ENCODE data around the gene KRT33B. TPM values are rescaled to one million over a fixed set of nuclear protein-coding genes. Genes with fewer than 3 reads are reported as not detected.
"Not testable (repeated sequence)": the region's sequence is repeated elsewhere in the genome, so short reads cannot be mapped to it uniquely, and the experiment has no call there.

Gene KRT33B
- total RNA-seq, 4 donors from 2014 or later = not detected

GRCh38 chr17:41383690-41384089 lies 14.1 kb upstream of the KRT33B start:
- TF ChIP-seq, protein P1, sequence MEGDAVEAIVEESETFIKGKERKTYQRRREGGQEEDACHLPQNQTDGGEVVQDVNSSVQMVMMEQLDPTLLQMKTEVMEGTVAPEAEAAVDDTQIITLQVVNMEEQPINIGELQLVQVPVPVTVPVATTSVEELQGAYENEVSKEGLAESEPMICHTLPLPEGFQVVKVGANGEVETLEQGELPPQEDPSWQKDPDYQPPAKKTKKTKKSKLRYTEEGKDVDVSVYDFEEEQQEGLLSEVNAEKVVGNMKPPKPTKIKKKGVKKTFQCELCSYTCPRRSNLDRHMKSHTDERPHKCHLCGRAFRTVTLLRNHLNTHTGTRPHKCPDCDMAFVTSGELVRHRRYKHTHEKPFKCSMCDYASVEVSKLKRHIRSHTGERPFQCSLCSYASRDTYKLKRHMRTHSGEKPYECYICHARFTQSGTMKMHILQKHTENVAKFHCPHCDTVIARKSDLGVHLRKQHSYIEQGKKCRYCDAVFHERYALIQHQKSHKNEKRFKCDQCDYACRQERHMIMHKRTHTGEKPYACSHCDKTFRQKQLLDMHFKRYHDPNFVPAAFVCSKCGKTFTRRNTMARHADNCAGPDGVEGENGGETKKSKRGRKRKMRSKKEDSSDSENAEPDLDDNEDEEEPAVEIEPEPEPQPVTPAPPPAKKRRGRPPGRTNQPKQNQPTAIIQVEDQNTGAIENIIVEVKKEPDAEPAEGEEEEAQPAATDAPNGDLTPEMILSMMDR (IDR thresholded peaks at IDR 0.05) = no peak
- no peak for DNase-seq (ENCODE audit: low spot score)
- no peak for ATAC-seq (ENCODE audit: low FRiP score)

- ATAC-seq (ENCODE audit: low FRiP score) (no peak), DNase-seq (ENCODE audit: low spot score) (no peak)
- TF ChIP-seq, protein P1 (IDR thresholded peaks at IDR 0.05) = no peak
Measured at GRCh38 chr17:41382394-41382793, 12.8 kb upstream of the KRT33B start.

- not testable (repeated sequence) for ATAC-seq (ENCODE audit: low FRiP score); DNase-seq (ENCODE audit: low spot score)
Measured at GRCh38 chr17:41381943-41382342, 12.3 kb upstream of the KRT33B start, which contains the start of gene KRT34. Gene KRT34, minus strand, starts transcription at chr17:41382306. Its CDS starts 60 bp downstream, at chr17:41382246.

DNA sequence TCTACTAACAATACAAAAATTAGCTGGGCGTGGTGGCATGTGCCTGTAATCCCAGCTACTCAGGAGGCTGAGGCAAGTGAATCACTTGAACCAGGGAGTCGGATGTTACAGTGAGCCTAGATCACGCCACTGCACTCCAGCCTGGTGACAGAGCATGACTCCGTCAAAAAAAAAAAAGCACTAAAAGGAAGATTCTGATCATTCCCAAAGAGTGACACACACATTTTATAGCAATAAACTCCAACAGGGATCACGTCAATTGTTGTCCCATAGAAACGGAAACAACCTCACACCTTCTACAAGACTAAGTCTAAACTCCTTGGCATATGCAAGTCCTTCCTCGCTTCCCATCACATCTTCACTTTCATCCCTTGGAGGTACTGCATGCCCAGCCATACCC lies 10.5 kb upstream of the KRT33B start:
- not testable (repeated sequence) for ATAC-seq (ENCODE audit: low FRiP score); DNase-seq (ENCODE audit: low spot score)

GRCh38 chr17:41377546-41377945 lies 7.9 kb upstream of the KRT33B start:
- DNase-seq (ENCODE audit: low spot score) (no peak), ATAC-seq (ENCODE audit: low FRiP score) (no peak)
- TF ChIP-seq, protein P1 (IDR thresholded peaks at IDR 0.05) = no peak

DNA sequence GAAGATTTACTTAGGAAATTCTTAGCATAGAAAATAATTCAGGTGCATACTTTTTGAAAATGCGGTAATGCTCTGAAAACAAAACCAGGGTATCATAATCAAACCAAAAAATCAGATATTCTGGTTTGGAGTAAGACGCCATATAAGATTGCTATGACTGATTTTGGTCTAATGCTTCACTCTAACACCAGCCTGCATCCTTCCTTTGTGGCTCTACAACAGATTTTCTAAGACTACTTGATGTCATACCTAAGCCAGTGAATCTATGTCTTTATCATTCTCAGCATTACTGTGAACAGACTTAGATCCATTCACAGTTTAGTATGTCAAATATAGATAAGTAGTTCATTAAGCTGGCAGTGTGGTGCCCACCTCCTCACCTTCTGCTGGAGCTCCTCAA lies 590 bp downstream of the KRT33B start:
- ATAC-seq (ENCODE audit: low FRiP score) (no peak), DNase-seq (ENCODE audit: low spot score) (no peak)
- TF ChIP-seq, protein P1 (IDR thresholded peaks at IDR 0.05) = no peak

DNA sequence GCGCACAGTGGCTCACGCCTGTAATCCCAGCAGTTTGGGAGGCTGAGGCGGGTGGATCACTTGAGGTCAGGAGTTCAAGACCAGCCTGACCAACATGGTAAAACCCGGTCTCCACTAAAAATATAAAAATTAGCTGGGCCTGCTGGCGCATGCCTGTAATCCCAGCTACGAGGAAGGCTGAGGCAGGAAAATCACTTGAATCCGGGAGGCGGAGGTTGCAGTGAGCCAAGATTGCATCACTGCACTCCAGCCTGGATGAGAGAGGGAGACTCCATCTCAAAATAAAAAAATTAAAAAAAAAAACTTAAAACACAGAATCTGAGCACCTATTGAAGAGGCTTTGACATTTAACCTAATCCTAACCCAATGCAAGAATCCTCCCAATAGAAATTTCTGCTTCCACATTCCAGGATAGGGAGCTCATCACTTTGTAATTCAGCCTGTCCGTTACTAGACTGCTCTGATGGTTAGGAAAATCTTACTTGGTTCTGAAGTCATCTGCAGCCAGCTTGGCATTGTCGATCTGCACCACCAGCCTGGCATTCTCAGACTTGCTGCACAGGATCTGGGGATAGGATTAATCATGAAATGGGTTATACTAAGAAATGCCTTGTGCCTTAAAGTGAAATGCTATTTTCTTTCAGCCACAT lies 2.1 kb downstream of the KRT33B start:
- TF ChIP-seq, protein P1 (IDR thresholded peaks at IDR 0.05) = no peak
- DNase-seq (ENCODE audit: low spot score) = no peak
- ATAC-seq (ENCODE audit: low FRiP score) = peak; percentile 38

- DNase-seq (ENCODE audit: low spot score) (no peak), ATAC-seq (ENCODE audit: low FRiP score) (no peak)
Measured at GRCh38 chr17:41366070-41366469, 3.5 kb downstream of the KRT33B start.

More at GRCh38 chr17:41366070-41366469, 3.5 kb downstream of the KRT33B start:
- TF ChIP-seq, protein P1 (IDR thresholded peaks at IDR 0.05) = no peak

Data from omental fat pad (tissue), 4 donors.